Panc1 (cell line): ENCODE data around the gene CUL7.

Source experiments
- POLR2AphosphoS5 ChIP-seq: IDR thresholded peaks from 2 replicates; pipeline ENCODE4 v1.6.1; 2012; ENCODE audit warnings: mild to moderate bottlenecking, low read depth, low read length, moderate library complexity
- TCF7L2 ChIP-seq: IDR thresholded peaks from 2 replicates; pipeline ENCODE4 v1.6.1; 2011; ENCODE audit warnings: mild to moderate bottlenecking, low read depth, low read length, inconsistent platforms
- TF ChIP-seq, protein P1 (sequence below): fragments of 450-650 bp; IDR thresholded peaks from 2 replicates; pipeline ENCODE4 v1.5.1; 2017; ENCODE audit warnings: mild to moderate bottlenecking
- TF ChIP-seq, protein P2 (sequence below), 2 experiments: IDR thresholded peaks; 2 replicates each; pipeline ENCODE4 v1.6.1; 2011 to 2012; ENCODE audit warnings: low read depth in 2 of 2, control low read depth in 1 of 2, low read length in 1 of 2, mild to moderate bottlenecking in 1 of 2, moderate library complexity in 1 of 2; ENCODE audit not compliant: insufficient read depth in 1 of 2

DNA sequence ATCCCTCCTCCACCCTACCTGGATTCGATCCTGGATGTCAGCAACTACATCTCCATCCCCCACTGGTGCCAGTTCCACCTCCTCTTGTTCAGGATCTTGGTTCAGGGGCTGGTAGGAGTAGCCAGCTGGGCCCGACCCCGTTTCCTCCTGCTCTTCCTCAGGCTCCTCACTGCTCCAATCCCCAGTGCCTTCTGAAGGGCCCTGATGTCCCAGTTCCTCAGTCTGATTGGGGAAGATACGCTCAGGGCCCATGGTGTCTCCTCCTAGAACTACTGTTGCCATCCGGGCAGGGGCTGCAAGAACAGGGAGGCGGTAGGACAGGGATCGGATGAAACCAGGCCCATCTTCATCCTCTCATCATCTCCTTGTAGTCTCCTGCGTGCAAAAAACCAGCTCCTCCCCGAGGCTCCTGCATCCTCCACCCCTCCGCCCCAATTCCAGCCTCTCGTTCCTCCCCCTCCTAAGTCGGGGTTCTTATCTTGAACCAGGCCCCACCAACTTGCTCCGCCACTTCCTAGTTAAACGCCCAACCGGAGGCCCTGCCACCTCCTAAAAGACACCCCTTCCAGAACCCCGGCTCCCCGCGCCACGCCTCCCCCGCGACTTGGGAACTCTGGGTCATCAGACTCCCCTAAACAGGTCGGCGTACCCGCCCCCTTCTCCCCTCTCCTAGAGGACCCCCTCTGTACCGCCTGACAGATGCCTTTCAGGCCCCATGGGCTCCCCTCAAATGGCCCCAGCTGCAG lies 40.4 kb downstream of the CUL7 start:
- TF ChIP-seq, protein P1, sequence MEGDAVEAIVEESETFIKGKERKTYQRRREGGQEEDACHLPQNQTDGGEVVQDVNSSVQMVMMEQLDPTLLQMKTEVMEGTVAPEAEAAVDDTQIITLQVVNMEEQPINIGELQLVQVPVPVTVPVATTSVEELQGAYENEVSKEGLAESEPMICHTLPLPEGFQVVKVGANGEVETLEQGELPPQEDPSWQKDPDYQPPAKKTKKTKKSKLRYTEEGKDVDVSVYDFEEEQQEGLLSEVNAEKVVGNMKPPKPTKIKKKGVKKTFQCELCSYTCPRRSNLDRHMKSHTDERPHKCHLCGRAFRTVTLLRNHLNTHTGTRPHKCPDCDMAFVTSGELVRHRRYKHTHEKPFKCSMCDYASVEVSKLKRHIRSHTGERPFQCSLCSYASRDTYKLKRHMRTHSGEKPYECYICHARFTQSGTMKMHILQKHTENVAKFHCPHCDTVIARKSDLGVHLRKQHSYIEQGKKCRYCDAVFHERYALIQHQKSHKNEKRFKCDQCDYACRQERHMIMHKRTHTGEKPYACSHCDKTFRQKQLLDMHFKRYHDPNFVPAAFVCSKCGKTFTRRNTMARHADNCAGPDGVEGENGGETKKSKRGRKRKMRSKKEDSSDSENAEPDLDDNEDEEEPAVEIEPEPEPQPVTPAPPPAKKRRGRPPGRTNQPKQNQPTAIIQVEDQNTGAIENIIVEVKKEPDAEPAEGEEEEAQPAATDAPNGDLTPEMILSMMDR, result no peak
- TF ChIP-seq TCF7L2 (no peak), POLR2AphosphoS5 (no peak)
- TF ChIP-seq, protein P2, sequence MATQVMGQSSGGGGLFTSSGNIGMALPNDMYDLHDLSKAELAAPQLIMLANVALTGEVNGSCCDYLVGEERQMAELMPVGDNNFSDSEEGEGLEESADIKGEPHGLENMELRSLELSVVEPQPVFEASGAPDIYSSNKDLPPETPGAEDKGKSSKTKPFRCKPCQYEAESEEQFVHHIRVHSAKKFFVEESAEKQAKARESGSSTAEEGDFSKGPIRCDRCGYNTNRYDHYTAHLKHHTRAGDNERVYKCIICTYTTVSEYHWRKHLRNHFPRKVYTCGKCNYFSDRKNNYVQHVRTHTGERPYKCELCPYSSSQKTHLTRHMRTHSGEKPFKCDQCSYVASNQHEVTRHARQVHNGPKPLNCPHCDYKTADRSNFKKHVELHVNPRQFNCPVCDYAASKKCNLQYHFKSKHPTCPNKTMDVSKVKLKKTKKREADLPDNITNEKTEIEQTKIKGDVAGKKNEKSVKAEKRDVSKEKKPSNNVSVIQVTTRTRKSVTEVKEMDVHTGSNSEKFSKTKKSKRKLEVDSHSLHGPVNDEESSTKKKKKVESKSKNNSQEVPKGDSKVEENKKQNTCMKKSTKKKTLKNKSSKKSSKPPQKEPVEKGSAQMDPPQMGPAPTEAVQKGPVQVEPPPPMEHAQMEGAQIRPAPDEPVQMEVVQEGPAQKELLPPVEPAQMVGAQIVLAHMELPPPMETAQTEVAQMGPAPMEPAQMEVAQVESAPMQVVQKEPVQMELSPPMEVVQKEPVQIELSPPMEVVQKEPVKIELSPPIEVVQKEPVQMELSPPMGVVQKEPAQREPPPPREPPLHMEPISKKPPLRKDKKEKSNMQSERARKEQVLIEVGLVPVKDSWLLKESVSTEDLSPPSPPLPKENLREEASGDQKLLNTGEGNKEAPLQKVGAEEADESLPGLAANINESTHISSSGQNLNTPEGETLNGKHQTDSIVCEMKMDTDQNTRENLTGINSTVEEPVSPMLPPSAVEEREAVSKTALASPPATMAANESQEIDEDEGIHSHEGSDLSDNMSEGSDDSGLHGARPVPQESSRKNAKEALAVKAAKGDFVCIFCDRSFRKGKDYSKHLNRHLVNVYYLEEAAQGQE (IDR thresholded peaks at IDR 0.05; ENCODE audit: insufficient read depth in 1 of 2, low read depth in 2 of 2, low read length in 1 of 2), result no peak
